ENCODE results near the gene KRTAP4-2.

KRTAP4-2 gene

GRCh38 chr17:41131979-41132378 lies 46.0 kb downstream of the KRTAP4-2 start:
- no peaks in the 10 kb centered on the region for H3K27me3 ChIP-seq (ENCODE audit: insufficient read depth, insufficient read length)
- H3K4me3 ChIP-seq (ENCODE audit: insufficient read length, low read depth) = no peak overlapping the region
- no peak for DNase-seq (ENCODE audit: low read depth, low spot score)
- no peaks in the 10 kb centered on the region for H3K9me3 ChIP-seq (ENCODE audit: insufficient read depth, low read length)
- no peak for TF ChIP-seq ZNF274 (IDR thresholded peaks at IDR 0.05; ENCODE audit: low read depth, low read length)
- no peak for TF ChIP-seq SUZ12 (IDR thresholded peaks at IDR 0.05; ENCODE audit: extremely low read depth, insufficient read depth, insufficient read length)
- no peak for TF ChIP-seq YY1 (IDR thresholded peaks at IDR 0.05; ENCODE audit: insufficient read depth, insufficient read length)
- H3K36me3 ChIP-seq (ENCODE audit: insufficient read depth, insufficient read length, low read length) = no peaks in the 10 kb centered on the region
- no peaks in the 10 kb centered on the region for H3K4me1 ChIP-seq (ENCODE audit: insufficient read depth, insufficient read length)
- no peak overlapping the region for H3K9ac ChIP-seq (ENCODE audit: insufficient read length, low read depth)
